Neural crest cell (in vitro differentiated cells): ENCODE data around the gene PTX4. TPM values are rescaled to one million over a fixed set of nuclear protein-coding genes. Genes with fewer than 3 reads are reported as not detected.

ENCODE experiments used
- DNase-seq: peaks from one replicate; pipeline ENCODE4 v3.0.0; 2021; ENCODE audit warnings: low read depth, mixed read lengths, low spot score
- H3K27ac Mint-ChIP-seq: one replicate; pipeline ENCODE4 v1.8.0; 2021; ENCODE audit warnings: mild to moderate bottlenecking, mixed read lengths; ENCODE audit not compliant: unreplicated experiment
- H3K27me3 Mint-ChIP-seq: 2 replicates; pipeline ENCODE4 v1.8.0; 2021; ENCODE audit warnings: low read depth, mild to moderate bottlenecking, mixed read lengths
- H3K36me3 Mint-ChIP-seq: 2 replicates; pipeline ENCODE4 v1.8.0; 2021; ENCODE audit warnings: low read depth, mild to moderate bottlenecking, mixed read lengths
- H3K4me1 Mint-ChIP-seq: 2 replicates; pipeline ENCODE4 v1.8.0; 2021; ENCODE audit warnings: mixed read lengths
- H3K4me3 Mint-ChIP-seq: one replicate; pipeline ENCODE4 v1.8.0; 2021; ENCODE audit warnings: mild to moderate bottlenecking, mixed read lengths
- H3K9me3 Mint-ChIP-seq: 2 replicates; pipeline ENCODE4 v1.8.0; 2021; ENCODE audit warnings: mixed read lengths
- total RNA-seq: library from RNA; stranded (reverse); gene quantifications from 2 replicates; pipeline ENCODE4 v1.2.1, GENCODE V29; 2021
- TF ChIP-seq, protein P1 (sequence below): fragments of 200-600 bp; sonication (generic); conservative IDR thresholded peaks from 2 replicates; pipeline ENCODE4 v1.5.0; 2021; ENCODE audit warnings: antibody characterized with exemption, mild to moderate bottlenecking

PTX4 gene
- total RNA-seq, 1 donor from 2014 or later: 0.28 TPM

DNA sequence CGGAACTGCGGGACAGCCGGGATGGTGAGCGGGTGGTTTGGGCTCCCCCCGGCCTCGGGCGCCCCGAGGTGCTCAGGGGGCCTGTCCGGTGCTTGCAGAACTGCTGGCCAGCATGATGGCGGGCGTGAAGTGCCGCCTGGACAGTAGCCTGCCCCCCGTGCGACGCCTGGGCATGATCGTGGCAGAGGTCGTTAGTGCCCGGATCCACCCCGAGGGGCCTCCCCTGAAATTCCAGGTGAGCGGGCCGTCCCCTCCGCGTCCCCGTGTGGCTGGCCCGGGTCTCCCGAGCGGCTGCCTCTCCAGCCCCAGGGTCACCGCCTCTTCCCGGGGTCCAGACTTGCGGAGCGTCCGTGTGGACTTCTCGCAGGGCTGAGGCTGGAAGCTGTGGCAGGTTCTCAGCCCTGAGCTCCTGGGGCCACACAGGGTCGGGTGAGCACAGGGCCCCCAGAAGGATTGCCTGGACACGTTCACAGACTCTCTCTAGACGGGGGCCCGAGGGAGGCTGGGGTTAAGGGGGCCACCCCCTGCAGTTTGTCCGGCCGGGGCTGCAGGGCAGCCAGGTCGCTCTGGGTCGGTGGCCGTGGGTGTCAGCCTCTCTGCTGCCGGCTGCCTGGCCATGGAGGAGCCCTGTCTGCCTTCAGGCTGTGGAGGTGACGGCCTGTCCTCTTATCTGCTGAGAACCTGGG is 11.9 kb upstream of the PTX4 start:
- no peak for DNase-seq
- no peak overlapping the region for H3K27ac Mint-ChIP-seq
- no peak overlapping the region for H3K4me3 Mint-ChIP-seq
- no peaks in the 10 kb centered on the region for H3K27me3 Mint-ChIP-seq
- TF ChIP-seq, protein P1, sequence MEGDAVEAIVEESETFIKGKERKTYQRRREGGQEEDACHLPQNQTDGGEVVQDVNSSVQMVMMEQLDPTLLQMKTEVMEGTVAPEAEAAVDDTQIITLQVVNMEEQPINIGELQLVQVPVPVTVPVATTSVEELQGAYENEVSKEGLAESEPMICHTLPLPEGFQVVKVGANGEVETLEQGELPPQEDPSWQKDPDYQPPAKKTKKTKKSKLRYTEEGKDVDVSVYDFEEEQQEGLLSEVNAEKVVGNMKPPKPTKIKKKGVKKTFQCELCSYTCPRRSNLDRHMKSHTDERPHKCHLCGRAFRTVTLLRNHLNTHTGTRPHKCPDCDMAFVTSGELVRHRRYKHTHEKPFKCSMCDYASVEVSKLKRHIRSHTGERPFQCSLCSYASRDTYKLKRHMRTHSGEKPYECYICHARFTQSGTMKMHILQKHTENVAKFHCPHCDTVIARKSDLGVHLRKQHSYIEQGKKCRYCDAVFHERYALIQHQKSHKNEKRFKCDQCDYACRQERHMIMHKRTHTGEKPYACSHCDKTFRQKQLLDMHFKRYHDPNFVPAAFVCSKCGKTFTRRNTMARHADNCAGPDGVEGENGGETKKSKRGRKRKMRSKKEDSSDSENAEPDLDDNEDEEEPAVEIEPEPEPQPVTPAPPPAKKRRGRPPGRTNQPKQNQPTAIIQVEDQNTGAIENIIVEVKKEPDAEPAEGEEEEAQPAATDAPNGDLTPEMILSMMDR: no peak
- peaks cover 3% of the 10 kb centered on the region for H3K36me3 Mint-ChIP-seq
- H3K4me1 Mint-ChIP-seq: no peaks in the 10 kb centered on the region
- no peaks in the 10 kb centered on the region for H3K9me3 Mint-ChIP-seq

DNA sequence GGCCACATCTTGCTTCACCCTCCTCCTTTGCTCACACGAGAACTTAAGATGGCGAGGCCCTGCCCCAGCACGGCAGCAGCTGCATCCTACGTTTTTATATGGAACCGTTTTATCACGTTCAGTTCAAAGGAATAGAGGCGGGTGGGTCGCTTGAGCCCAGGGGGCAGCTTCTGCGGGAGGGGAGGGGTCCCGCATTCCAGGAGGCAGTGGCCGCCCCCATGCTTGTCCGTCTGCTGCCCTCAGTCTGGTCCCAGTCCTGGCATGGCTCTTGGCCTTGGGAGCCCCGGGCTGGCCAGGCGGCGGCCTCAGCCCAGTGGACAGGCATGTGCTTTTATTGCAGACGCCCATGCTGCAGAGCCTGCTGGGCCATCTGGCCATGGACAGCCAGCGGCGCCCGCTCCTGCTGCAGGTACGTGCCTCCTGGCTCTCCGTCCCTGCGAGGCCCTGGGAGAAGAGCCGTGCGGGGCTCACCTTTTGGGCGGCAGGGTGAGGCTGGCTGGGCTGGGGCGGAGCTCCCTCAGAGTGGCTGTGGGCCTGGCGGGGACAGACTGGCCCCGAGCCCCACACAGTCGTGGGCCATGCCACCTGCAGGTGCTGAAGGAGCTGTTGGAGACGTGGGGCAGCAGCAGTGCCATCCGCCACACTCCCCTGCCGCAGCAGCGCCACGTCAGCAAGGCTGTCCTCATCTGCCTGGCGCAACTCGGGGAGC is 11.2 kb upstream of the PTX4 start:
- Mint-ChIP-seq H3K27me3 (no peaks in the 10 kb centered on the region), H3K27ac (no peak overlapping the region), H3K4me3 (no peak overlapping the region)

DNA sequence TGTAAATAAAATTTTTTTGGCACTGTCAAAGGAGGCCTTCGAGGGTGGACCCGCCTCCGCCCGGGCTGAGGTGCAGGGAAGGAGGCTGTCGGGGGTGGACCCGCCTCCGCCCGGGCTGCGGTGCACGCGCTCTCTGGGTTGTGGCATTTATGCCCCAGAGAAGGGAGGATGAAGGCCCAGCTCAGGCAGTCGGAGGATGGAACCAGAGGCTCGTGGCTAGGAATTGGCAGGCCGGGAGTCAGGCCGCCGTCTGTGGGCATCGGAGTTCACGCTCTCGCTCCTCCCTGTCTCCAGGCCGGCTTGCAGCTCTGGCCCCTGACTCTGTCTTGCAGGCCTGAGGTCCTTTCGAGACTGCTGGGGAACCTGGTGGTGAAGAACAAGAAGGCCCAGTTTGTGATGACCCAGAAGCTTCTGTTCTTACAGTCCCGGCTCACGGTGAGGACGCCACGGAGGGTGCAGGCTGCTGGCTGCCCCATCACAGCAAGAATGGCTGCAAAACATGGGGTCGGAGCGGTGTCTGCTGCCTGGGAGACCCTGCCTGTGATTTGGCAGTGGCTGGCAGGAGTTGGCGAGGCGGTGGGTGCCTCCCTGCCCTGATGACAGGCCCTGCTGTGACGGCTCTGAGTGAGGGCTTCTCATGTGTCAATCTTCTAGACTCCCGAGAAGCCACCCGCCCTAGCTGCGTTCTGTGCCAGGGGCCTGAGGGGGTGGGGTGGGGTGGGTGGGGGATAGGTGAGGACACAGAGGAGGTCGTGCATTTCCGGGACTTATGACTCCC is 10.3 kb upstream of the PTX4 start:
- H3K9me3 Mint-ChIP-seq: no peaks in the 10 kb centered on the region
- peaks cover 3% of the 10 kb centered on the region for H3K36me3 Mint-ChIP-seq
- no peak overlapping the region for H3K27ac Mint-ChIP-seq
- DNase-seq: no peak
- H3K4me1 Mint-ChIP-seq: peaks cover 5% of the 10 kb centered on the region
- H3K27me3 Mint-ChIP-seq: no peaks in the 10 kb centered on the region
- no peak overlapping the region for H3K4me3 Mint-ChIP-seq
- TF ChIP-seq, protein P1: no peak

More for the DNA sequence above, 11.2 kb upstream of the PTX4 start:
- Mint-ChIP-seq H3K9me3 (no peaks in the 10 kb centered on the region), H3K4me1 (no peaks in the 10 kb centered on the region), H3K36me3 (peaks cover 3% of the 10 kb centered on the region)
- TF ChIP-seq, protein P1: no peak
- DNase-seq: no peak

DNA sequence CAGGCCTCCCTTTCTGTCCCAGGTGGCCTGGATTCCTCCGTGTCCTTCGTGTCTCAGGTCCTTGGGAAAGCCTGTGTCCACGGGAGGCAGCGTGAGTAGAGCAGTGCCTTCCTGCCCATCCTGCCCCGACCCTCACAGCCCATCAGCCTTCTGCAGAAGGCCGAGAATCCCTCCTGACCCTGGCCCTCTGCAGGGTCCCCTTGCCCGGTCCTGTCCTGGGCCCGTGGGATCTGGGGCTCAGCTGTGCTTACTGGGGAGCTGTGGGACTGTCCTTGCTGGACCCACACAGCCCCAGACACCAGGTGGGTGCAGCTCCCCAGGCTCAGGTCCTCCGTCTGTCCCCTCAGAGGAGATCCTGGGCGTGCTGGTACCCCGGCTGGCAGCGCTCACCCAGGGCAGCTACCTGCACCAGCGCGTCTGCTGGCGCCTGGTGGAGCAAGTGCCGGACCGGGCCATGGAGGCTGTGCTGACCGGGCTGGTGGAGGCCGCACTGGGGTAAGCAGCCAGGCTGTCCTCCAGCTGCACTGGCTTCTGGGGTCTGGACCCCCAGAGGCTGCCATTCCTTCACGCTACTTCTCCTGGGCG is 8.4 kb upstream of the PTX4 start:
- DNase-seq: no peak
- H3K4me3 Mint-ChIP-seq: peak overlapping the region; percentile 56
- no peak overlapping the region for H3K27ac Mint-ChIP-seq
- no peaks in the 10 kb centered on the region for H3K27me3 Mint-ChIP-seq
- H3K36me3 Mint-ChIP-seq: no peaks in the 10 kb centered on the region
- H3K9me3 Mint-ChIP-seq: no peaks in the 10 kb centered on the region
- TF ChIP-seq, protein P1: no peak
- peaks cover 16% of the 10 kb centered on the region for H3K4me1 Mint-ChIP-seq

DNA sequence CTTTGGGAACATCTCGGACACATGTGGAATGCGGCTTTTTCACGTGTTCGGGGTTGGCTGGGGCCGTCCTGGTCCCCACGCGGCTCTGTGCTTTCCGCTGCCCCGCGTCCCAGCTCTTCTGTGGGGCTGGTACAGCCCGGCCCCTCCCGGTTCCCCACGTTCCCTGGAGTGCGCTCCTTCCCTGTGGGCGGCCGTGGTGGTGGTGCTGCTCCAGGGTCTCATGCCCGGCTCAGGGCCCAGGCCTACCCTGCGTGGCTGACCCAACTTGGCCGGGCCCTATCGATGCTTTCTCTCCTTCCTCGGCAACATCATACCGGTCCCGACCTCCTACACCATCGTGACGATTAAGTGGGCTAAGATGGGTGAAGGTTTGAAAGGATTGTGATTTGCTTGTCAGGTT is 7.7 kb upstream of the PTX4 start:
- no peak for DNase-seq
- Mint-ChIP-seq H3K4me3 (peak overlapping the region; percentile 56), H3K36me3 (no peaks in the 10 kb centered on the region), H3K27ac (peak overlapping the region; percentile 27), H3K4me1 (peaks cover 16% of the 10 kb centered on the region), H3K27me3 (no peaks in the 10 kb centered on the region), H3K9me3 (no peaks in the 10 kb centered on the region)
- TF ChIP-seq, protein P1: no peak
